GM08714 (cell line): Measurements from ENCODE around the gene SARDH.

Experiments used
- H3K4me3 ChIP-seq: fragments of 200-500 bp; sonication (Bioruptor generic); 2 replicates; pipeline ENCODE4 v1.5.1; 2014; ENCODE audit warnings: mild to moderate bottlenecking, low read length, inconsistent platforms
- ZNF274 ChIP-seq: IDR thresholded peaks from 2 replicates; pipeline ENCODE4 v1.6.1; 2012; ENCODE audit warnings: mild to moderate bottlenecking, low read depth, low read length

SARDH gene

GRCh38 chr9:133693116-133693515 lies 45.0 kb downstream of the SARDH start:
- TF ChIP-seq ZNF274, result no peak
- H3K4me3 ChIP-seq, result no peak overlapping the region

- TF ChIP-seq ZNF274, result no peak
- H3K4me3 ChIP-seq, result no peak overlapping the region
Measured at GRCh38 chr9:133692364-133692985, 45.7 kb downstream of the SARDH start.

GRCh38 chr9:133691626-133692363 lies 46.4 kb downstream of the SARDH start:
- no peak for TF ChIP-seq ZNF274
- no peak overlapping the region for H3K4me3 ChIP-seq

- H3K4me3 ChIP-seq, result no peak overlapping the region
- no peak for TF ChIP-seq ZNF274
Measured at GRCh38 chr9:133691191-133691590, 47.0 kb downstream of the SARDH start.

GRCh38 chr9:133690081-133690561 lies 48.0 kb downstream of the SARDH start:
- TF ChIP-seq ZNF274, result no peak
- H3K4me3 ChIP-seq, result no peak overlapping the region

- no peak overlapping the region for H3K4me3 ChIP-seq
- no peak for TF ChIP-seq ZNF274
Measured at GRCh38 chr9:133689151-133689763, 48.9 kb downstream of the SARDH start.

- TF ChIP-seq ZNF274, result no peak
- H3K4me3 ChIP-seq, result no peak overlapping the region
Measured at GRCh38 chr9:133687856-133688761, 50.0 kb downstream of the SARDH start.

GRCh38 chr9:133686642-133687575 lies 51.2 kb downstream of the SARDH start:
- TF ChIP-seq ZNF274, result no peak
- no peak overlapping the region for H3K4me3 ChIP-seq

GRCh38 chr9:133685653-133686609 lies 52.2 kb downstream of the SARDH start:
- H3K4me3 ChIP-seq, result no peak overlapping the region
- TF ChIP-seq ZNF274, result no peak

- no peak for TF ChIP-seq ZNF274
- H3K4me3 ChIP-seq, result no peak overlapping the region
Measured at GRCh38 chr9:133684936-133685361, 53.2 kb downstream of the SARDH start.

- no peak for TF ChIP-seq ZNF274
- H3K4me3 ChIP-seq, result no peak overlapping the region
Measured at GRCh38 chr9:133684121-133684935, 53.8 kb downstream of the SARDH start.
